Fibroblast of lung (primary cell): ENCODE data around the gene INTS4. TPM values are rescaled to one million over a fixed set of nuclear protein-coding genes. Genes with fewer than 3 reads are reported as not detected.

Experiments used
- DNase-seq, 2 donors: peaks; one replicate each; pipeline versions ENCODE4 v3.0.0 to v3.0.0-alpha.2; 2010; ENCODE audit warnings: low read depth in 2 of 2
- H2AFZ ChIP-seq: 2 replicates; pipeline ENCODE4 v1.5.1; 2012; ENCODE audit warnings: low read length, control low read depth, inconsistent platforms
- H3K27ac ChIP-seq: 2 replicates; pipeline ENCODE4 v1.5.1; 2011; ENCODE audit warnings: low read length, control low read depth; ENCODE audit not compliant: insufficient read depth
- H3K27me3 ChIP-seq: 2 replicates; pipeline ENCODE4 v1.5.1; 2011; ENCODE audit warnings: mild to moderate bottlenecking, low read length; ENCODE audit not compliant: control insufficient read depth, insufficient read depth
- H3K36me3 ChIP-seq: 2 replicates; pipeline ENCODE4 v1.5.1; 2011; ENCODE audit warnings: low read length; ENCODE audit not compliant: control insufficient read depth, insufficient read depth
- H3K4me1 ChIP-seq: 2 replicates; pipeline ENCODE4 v1.5.1; 2011; ENCODE audit warnings: low read length; ENCODE audit not compliant: control insufficient read depth, insufficient read depth; ENCODE audit errors: extremely low read depth
- H3K4me2 ChIP-seq: 2 replicates; pipeline ENCODE4 v1.5.1; 2011; ENCODE audit warnings: low read length, control low read depth; ENCODE audit not compliant: insufficient read depth; ENCODE audit errors: extremely low read depth
- H3K4me3 ChIP-seq, 4 experiments: fragments of 200-600 bp in 1 of 4; sonication (generic) in 1 of 4; replicated peaks in 1 of 4; 2 replicates each; pipeline ENCODE4 v1.5.1; 2011 to 2016; ENCODE audit warnings: low read length in 4 of 4, low read depth in 3 of 4, mild to moderate bottlenecking in 3 of 4, control low read depth in 2 of 4, inconsistent platforms in 1 of 4, mixed read lengths in 1 of 4; ENCODE audit not compliant: insufficient read depth in 1 of 4; ENCODE audit errors: control extremely low read depth in 1 of 4
- H3K79me2 ChIP-seq: 2 replicates; pipeline ENCODE4 v1.5.1; 2012; ENCODE audit warnings: mild to moderate bottlenecking, low read length, inconsistent platforms; ENCODE audit not compliant: control insufficient read depth, insufficient read depth
- H3K9ac ChIP-seq: 2 replicates; pipeline ENCODE4 v1.5.1; 2011; ENCODE audit warnings: mild to moderate bottlenecking, low read length, control low read depth; ENCODE audit not compliant: insufficient read depth
- H3K9me3 ChIP-seq: 2 replicates; pipeline ENCODE4 v1.5.1; 2012; ENCODE audit warnings: low read depth, low read length; ENCODE audit not compliant: control insufficient read depth, insufficient read depth
- H4K20me1 ChIP-seq: 2 replicates; pipeline ENCODE4 v1.5.1; 2011; ENCODE audit warnings: low read length; ENCODE audit not compliant: control insufficient read depth, insufficient read depth; ENCODE audit errors: extremely low read depth
- EZH2 ChIP-seq: IDR thresholded peaks from 2 replicates; pipeline ENCODE4 v1.5.1; 2012; ENCODE audit warnings: low read length, control low read depth, mild to moderate bottlenecking; ENCODE audit errors: missing control alignments
- polyA plus RNA-seq, 2 donors: library from polyadenylated mRNA; depleted of rRNA in 1 of 2; stranded (reverse) in 1 of 2; unstranded in 1 of 2; fragments of >200 nt; gene quantifications; 2 replicates each; pipeline ENCODE4 v1.2.1, GENCODE V29; 2011 to 2012; ENCODE audit warnings: missing spikeins in 1 of 2
- total RNA-seq: library from RNA; depleted of rRNA; stranded (reverse); fragments of >200 nt; gene quantifications from 2 replicates; pipeline ENCODE4 v1.2.1, GENCODE V29; 2014
- TF ChIP-seq, protein P1 (sequence below), 2 donors: IDR thresholded peaks in 1 of 2; conservative IDR thresholded peaks in 1 of 2; 1 replicate in 1 of 2; 2 replicates in 1 of 2; pipeline ENCODE4 v1.5.1; 2011 to 2012; ENCODE audit warnings: low read length in 2 of 2, control low read depth in 1 of 2, inconsistent platforms in 1 of 2, low read depth in 1 of 2, mild to moderate bottlenecking in 1 of 2

Gene INTS4
- total and polyA plus RNA-seq, 2 donors (not counting 1 experiment from before 2014, with no cell fraction given), result 17.2 to 38.6 TPM

DNA sequence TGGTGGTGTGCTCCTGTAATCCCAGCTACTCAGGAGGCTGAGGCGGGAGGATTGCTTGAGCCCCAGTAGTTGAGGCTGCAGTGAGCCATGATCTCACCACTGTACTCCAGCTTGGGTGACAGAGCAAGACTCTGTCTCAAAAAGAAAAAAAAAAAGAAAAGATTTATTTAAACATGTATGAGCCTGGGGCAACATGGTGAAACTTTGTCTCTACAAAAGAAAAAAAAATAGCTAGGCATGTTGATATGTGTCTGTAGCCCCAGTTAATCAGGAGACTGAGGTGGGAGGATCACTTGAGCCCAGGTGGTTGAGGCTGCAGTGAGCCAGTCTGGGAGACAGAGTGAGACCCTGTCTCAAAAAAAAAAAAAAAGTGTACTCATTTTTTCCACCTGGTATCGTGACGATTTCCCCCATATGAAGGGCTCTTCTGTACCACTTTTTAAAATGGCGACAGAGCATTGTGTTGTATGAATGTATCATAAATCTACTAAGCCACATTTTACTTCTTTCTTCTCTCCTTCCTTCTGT lies 45.0 kb upstream of the INTS4 start:
- Histone ChIP-seq H3K9me3 (no peaks in the 10 kb centered on the region), H3K4me3 (no peak overlapping the region), H3K79me2 (no peaks in the 10 kb centered on the region), H2AFZ (peak overlapping the region; percentile 82), H3K9ac (no peak overlapping the region), H4K20me1 (no peaks in the 10 kb centered on the region), H3K27ac (peak overlapping the region; percentile 89), H3K36me3 (no peaks in the 10 kb centered on the region), H3K27me3 (no peaks in the 10 kb centered on the region), H3K4me2 (peak overlapping the region; percentile 69), H3K4me1 (peaks cover 16% of the 10 kb centered on the region)
- TF ChIP-seq, protein P1, sequence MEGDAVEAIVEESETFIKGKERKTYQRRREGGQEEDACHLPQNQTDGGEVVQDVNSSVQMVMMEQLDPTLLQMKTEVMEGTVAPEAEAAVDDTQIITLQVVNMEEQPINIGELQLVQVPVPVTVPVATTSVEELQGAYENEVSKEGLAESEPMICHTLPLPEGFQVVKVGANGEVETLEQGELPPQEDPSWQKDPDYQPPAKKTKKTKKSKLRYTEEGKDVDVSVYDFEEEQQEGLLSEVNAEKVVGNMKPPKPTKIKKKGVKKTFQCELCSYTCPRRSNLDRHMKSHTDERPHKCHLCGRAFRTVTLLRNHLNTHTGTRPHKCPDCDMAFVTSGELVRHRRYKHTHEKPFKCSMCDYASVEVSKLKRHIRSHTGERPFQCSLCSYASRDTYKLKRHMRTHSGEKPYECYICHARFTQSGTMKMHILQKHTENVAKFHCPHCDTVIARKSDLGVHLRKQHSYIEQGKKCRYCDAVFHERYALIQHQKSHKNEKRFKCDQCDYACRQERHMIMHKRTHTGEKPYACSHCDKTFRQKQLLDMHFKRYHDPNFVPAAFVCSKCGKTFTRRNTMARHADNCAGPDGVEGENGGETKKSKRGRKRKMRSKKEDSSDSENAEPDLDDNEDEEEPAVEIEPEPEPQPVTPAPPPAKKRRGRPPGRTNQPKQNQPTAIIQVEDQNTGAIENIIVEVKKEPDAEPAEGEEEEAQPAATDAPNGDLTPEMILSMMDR (conservative IDR thresholded peaks at IDR 0.05 in 1 of 2, IDR thresholded peaks at IDR 0.05 in 1 of 2; ENCODE audit: low read depth in 1 of 2, low read length in 2 of 2), result no peak
- TF ChIP-seq EZH2, result no peak
- no peak for DNase-seq

DNA sequence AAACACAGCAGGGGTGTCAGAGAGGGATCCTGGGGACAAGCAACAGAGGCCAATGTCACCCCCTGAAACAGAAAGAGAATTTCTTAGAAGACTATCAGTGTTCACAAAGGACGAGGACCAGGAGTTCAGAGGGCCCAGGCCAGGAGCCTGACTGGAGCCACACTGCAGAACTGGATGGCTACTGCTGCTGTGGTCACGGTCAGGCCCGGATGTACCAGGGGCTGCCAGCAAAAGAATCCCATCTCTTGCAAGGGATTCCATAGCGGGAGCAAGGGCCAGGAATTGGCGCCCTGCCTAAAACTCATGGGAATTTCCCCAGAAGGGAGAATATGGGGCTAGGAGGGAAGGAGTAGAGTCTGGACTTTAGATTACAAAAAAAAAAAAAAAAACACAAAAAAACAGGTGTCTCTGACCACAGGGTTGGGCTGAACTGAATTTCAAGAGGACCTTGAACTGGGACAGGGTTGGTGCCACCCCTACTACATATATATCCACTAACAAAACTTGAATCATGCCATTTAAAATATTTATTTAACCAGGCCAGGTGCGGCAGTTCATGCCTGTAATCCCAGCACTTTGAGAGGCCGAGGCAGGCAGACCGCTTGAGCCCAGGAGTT lies 44.3 kb upstream of the INTS4 start:
- TF ChIP-seq, protein P1 (conservative IDR thresholded peaks at IDR 0.05 in 1 of 2, IDR thresholded peaks at IDR 0.05 in 1 of 2; ENCODE audit: low read depth in 1 of 2, low read length in 2 of 2), result no peak
- no peak for TF ChIP-seq EZH2
- Histone ChIP-seq H2AFZ (no peak overlapping the region), H3K79me2 (no peaks in the 10 kb centered on the region), H3K27ac (no peak overlapping the region), H3K27me3 (no peaks in the 10 kb centered on the region), H4K20me1 (no peaks in the 10 kb centered on the region), H3K4me2 (no peak overlapping the region), H3K36me3 (no peaks in the 10 kb centered on the region), H3K4me1 (peaks cover 16% of the 10 kb centered on the region), H3K9me3 (no peaks in the 10 kb centered on the region), H3K9ac (no peak overlapping the region), H3K4me3 (no peak overlapping the region)
- DNase-seq, result peak in 1 of 2 donors; percentile 47

DNA sequence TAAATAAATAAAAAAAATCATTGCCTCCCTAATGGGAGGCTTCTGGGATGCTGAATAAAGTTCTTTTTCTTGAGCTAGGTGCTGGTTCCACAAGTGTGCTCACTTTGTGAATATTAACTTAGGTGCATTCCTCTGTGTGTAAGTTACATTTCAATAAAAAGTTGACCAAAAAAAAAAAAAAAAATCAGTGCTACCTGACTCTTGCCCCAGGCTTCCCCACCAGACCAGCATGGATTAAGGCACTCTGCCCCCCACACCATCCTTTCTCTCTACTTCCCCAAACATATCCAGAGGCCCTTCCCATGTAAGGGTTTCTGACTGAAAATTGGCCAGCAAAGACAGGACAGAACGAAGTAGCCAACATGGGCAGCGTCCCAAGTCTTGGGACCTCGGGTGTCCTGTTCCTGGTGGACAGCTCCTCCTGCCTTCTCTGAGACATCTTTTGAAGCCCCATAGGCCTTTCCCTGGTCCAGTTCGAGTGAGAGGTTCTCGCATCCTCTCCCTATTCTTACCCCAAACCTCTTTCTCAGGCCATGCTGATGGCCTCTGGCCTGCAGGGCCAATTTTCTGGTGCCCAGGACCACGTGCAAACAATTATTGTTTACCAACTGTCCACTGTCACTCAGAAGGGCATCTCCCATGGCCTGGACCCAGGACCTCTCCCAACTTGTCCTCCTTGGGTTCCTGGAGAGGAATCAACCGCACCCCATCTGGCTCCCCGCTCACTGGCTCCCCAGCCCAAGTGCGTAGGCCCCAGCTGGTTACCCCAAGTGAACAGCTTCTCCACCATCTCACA lies 43.6 kb upstream of the INTS4 start:
- Histone ChIP-seq H3K9me3 (no peaks in the 10 kb centered on the region), H2AFZ (no peak overlapping the region), H3K79me2 (no peaks in the 10 kb centered on the region), H3K36me3 (no peaks in the 10 kb centered on the region), H3K4me3 (no peak overlapping the region), H3K4me2 (no peak overlapping the region), H4K20me1 (no peaks in the 10 kb centered on the region), H3K9ac (no peak overlapping the region), H3K27me3 (no peaks in the 10 kb centered on the region), H3K27ac (no peak overlapping the region), H3K4me1 (peaks cover 16% of the 10 kb centered on the region)
- no peak for DNase-seq
- TF ChIP-seq EZH2, result no peak
- TF ChIP-seq, protein P1 (conservative IDR thresholded peaks at IDR 0.05 in 1 of 2, IDR thresholded peaks at IDR 0.05 in 1 of 2; ENCODE audit: low read depth in 1 of 2, low read length in 2 of 2), result no peak
